Measurements from ENCODE around the gene CHST14. TPM values are rescaled to one million over a fixed set of nuclear protein-coding genes. Genes with fewer than 3 reads are reported as not detected.

The CHST14 gene
- total RNA-seq, 1 donor: 13.4 TPM

DNA sequence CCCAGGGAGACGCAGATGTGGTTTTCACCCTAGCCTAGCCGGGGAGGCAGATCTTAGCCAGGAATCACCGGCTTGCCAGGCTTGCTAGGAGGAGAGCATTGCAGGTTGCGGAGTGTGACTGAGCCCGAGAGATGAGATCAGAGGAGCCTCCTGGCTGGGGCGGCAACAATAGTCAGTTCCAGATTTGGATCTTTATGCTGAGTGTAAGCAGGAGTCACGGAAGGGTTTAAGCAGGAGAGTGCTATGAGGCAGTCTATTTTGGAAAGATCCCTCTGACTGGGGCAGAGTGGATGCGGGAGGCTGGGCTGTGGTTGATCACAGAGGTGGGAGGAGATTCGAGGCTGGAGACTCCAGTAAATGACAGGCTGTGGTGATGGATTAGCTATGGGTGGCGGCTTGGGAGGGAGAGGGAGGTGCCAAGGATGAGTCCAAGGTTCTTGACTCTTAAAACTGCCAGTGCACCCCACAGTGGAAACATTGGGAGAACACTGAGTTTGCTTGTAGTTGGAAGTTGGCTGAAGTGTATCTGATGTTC lies 40.4 kb upstream of the CHST14 start:
- Histone ChIP-seq H2AFZ (ENCODE audit: low read length) (peak overlapping the region; percentile 74), H3K9me3 (ENCODE audit: low read depth, low read length) (no peaks in the 10 kb centered on the region), H3K27me3 (ENCODE audit: insufficient read depth, low read length) (peaks cover 39% of the 10 kb centered on the region), H4K20me1 (ENCODE audit: insufficient read depth, low read length) (no peaks in the 10 kb centered on the region), H3K4me1 (ENCODE audit: insufficient read depth, low read length) (peaks cover 2% of the 10 kb centered on the region), H3K4me2 (ENCODE audit: insufficient read depth, low read length) (peak overlapping the region; percentile 48), H3K36me3 (ENCODE audit: insufficient read depth, low read length) (no peaks in the 10 kb centered on the region), H3K79me2 (ENCODE audit: insufficient read depth, low read length) (no peaks in the 10 kb centered on the region), H3K4me3 (ENCODE audit: insufficient read depth, low read length) (no peak overlapping the region), H3K27ac (ENCODE audit: low read depth, low read length) (no peak overlapping the region)
- DNase-seq (ENCODE audit: insufficient read length, low spot score, missing footprints): peak; percentile 86
- TF ChIP-seq, protein P1, sequence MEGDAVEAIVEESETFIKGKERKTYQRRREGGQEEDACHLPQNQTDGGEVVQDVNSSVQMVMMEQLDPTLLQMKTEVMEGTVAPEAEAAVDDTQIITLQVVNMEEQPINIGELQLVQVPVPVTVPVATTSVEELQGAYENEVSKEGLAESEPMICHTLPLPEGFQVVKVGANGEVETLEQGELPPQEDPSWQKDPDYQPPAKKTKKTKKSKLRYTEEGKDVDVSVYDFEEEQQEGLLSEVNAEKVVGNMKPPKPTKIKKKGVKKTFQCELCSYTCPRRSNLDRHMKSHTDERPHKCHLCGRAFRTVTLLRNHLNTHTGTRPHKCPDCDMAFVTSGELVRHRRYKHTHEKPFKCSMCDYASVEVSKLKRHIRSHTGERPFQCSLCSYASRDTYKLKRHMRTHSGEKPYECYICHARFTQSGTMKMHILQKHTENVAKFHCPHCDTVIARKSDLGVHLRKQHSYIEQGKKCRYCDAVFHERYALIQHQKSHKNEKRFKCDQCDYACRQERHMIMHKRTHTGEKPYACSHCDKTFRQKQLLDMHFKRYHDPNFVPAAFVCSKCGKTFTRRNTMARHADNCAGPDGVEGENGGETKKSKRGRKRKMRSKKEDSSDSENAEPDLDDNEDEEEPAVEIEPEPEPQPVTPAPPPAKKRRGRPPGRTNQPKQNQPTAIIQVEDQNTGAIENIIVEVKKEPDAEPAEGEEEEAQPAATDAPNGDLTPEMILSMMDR (IDR thresholded peaks at IDR 0.05; ENCODE audit: extremely low read depth, low read depth, low read length): no peak

- H3K9me3 ChIP-seq (ENCODE audit: low read depth, low read length): no peaks in the 10 kb centered on the region
- peaks cover 75% of the 10 kb centered on the region for H3K27me3 ChIP-seq (ENCODE audit: insufficient read depth, low read length)
- H3K4me2 ChIP-seq (ENCODE audit: insufficient read depth, low read length): no peak overlapping the region
- H3K27ac ChIP-seq (ENCODE audit: low read depth, low read length): no peak overlapping the region
- H3K4me1 ChIP-seq (ENCODE audit: insufficient read depth, low read length): peaks cover 8% of the 10 kb centered on the region
- H3K79me2 ChIP-seq (ENCODE audit: insufficient read depth, low read length): no peaks in the 10 kb centered on the region
- H3K36me3 ChIP-seq (ENCODE audit: insufficient read depth, low read length): no peaks in the 10 kb centered on the region
- no peak for DNase-seq (ENCODE audit: insufficient read length, low spot score, missing footprints)
- TF ChIP-seq, protein P1 (IDR thresholded peaks at IDR 0.05; ENCODE audit: extremely low read depth, low read depth, low read length): no peak
- H3K4me3 ChIP-seq (ENCODE audit: insufficient read depth, low read length): no peak overlapping the region
- H4K20me1 ChIP-seq (ENCODE audit: insufficient read depth, low read length): no peaks in the 10 kb centered on the region
- H2AFZ ChIP-seq (ENCODE audit: low read length): no peak overlapping the region
These were observed 35.6 kb upstream of the CHST14 start for GRCh38 chr15:40435023-40435709.

GRCh38 chr15:40435710-40436089 lies 35.1 kb upstream of the CHST14 start:
- no peaks in the 10 kb centered on the region for H3K9me3 ChIP-seq (ENCODE audit: low read depth, low read length)
- no peaks in the 10 kb centered on the region for H3K36me3 ChIP-seq (ENCODE audit: insufficient read depth, low read length)
- H2AFZ ChIP-seq (ENCODE audit: low read length): no peak overlapping the region
- TF ChIP-seq, protein P1 (IDR thresholded peaks at IDR 0.05; ENCODE audit: extremely low read depth, low read depth, low read length): no peak
- DNase-seq (ENCODE audit: insufficient read length, low spot score, missing footprints): no peak
- H3K4me1 ChIP-seq (ENCODE audit: insufficient read depth, low read length): peaks cover 9% of the 10 kb centered on the region
- peak overlapping the region; percentile 65 for H3K4me2 ChIP-seq (ENCODE audit: insufficient read depth, low read length)
- peaks cover 69% of the 10 kb centered on the region for H3K27me3 ChIP-seq (ENCODE audit: insufficient read depth, low read length)
- peak overlapping the region; percentile 56 for H3K4me3 ChIP-seq (ENCODE audit: insufficient read depth, low read length)
- no peaks in the 10 kb centered on the region for H4K20me1 ChIP-seq (ENCODE audit: insufficient read depth, low read length)
- H3K79me2 ChIP-seq (ENCODE audit: insufficient read depth, low read length): no peaks in the 10 kb centered on the region
- H3K27ac ChIP-seq (ENCODE audit: low read depth, low read length): no peak overlapping the region

DNA sequence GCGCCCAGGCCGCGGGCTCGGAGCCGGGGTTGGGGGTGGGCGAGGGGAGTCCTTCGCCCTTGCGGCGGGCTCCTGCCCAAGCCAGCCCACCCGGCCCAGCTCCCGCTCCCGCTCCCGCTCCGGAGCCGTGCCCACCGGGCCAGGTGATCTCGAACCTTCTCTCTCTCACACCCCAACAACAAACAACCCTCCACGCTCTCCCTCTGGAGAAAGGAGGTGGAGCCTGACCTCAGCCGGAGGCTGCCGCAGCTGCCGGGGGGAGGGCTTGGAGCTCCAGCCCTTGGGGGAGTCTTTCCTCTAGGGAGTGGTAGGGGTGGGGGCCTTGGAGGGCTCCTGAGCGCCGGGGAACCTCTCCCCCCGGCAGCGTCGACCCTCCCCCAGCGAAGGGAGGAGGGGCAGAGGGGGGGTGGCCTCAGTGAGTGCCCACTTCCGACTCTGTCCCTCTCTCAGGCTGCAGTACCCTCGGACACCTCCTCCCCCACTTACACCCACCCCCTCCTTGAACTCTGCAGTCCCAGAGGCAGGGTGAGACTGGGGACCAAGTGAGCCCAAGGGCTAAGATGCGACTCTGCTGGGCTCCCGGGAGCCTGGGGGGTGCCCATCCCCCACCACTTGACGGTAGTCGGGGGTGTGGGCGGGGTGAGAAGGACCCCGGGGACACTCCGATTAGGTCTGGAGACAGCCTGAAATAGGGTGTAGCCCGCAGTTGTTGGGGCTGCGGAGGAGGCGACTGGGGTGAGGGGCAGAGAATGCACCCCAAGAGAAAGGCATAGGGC lies 34.5 kb upstream of the CHST14 start:
- peak overlapping the region; percentile 65 for H3K4me2 ChIP-seq (ENCODE audit: insufficient read depth, low read length)
- peak overlapping the region; percentile 56 for H3K4me3 ChIP-seq (ENCODE audit: insufficient read depth, low read length)
- TF ChIP-seq, protein P1 (IDR thresholded peaks at IDR 0.05; ENCODE audit: extremely low read depth, low read depth, low read length): no peak
- H3K79me2 ChIP-seq (ENCODE audit: insufficient read depth, low read length): no peaks in the 10 kb centered on the region
- DNase-seq (ENCODE audit: insufficient read length, low spot score, missing footprints): peak; percentile 90
- H3K27me3 ChIP-seq (ENCODE audit: insufficient read depth, low read length): peaks cover 69% of the 10 kb centered on the region
- no peak overlapping the region for H3K27ac ChIP-seq (ENCODE audit: low read depth, low read length)
- peaks cover 9% of the 10 kb centered on the region for H3K4me1 ChIP-seq (ENCODE audit: insufficient read depth, low read length)
- H2AFZ ChIP-seq (ENCODE audit: low read length): no peak overlapping the region
- H3K36me3 ChIP-seq (ENCODE audit: insufficient read depth, low read length): no peaks in the 10 kb centered on the region
- no peaks in the 10 kb centered on the region for H3K9me3 ChIP-seq (ENCODE audit: low read depth, low read length)
- no peaks in the 10 kb centered on the region for H4K20me1 ChIP-seq (ENCODE audit: insufficient read depth, low read length)
